ENCODE results near the gene GRIP2.

GRIP2 gene

DNA sequence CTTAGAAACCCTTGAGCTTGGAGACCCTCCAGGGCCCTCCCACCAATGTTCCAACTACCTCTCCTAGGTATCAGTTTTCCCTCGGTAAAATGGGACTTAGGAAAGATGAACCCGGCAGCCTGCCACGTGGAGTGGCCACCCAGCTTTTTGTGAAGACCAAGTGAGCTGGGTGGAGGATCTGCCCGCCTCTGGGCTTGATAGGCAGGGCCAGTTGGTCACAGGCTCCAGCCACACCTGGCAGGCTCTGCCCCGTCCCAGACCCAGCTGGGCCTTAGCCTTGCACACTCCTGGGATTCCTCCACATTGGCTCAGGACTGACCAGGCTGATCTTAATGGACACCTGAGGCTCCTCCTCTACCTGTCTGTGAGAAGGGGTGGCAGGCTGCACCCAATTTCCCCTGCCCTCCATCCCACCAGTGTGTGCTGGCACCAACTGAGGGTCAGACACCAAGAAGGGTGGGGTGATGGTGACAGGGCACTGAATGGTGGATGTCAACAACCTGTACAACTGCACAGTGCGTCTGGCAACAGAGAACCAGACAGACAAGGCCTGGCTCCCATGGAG is 761 bp upstream of the GRIP2 start:
- no peak for DNase-seq (ENCODE audit: low spot score)

DNA sequence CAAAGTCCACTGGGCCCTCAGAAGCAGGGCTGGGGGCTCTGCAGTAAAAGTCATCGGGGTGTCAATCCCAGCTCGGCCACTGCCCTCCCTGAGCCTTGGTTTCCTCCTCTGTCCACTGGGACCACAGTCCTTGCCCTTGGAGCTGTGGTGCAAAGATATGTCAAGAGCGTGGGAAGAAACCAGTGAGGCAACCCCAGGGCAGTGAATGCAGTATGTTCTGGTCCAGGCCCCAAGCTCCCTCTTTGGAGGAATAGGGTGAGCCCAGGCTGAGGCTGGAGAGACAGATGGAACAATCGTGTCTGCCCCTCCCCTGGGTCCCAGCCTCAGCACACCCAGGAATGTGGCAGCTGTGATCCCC is 779 bp downstream of the GRIP2 start:
- DNase-seq (ENCODE audit: low spot score) = no peak

DNA sequence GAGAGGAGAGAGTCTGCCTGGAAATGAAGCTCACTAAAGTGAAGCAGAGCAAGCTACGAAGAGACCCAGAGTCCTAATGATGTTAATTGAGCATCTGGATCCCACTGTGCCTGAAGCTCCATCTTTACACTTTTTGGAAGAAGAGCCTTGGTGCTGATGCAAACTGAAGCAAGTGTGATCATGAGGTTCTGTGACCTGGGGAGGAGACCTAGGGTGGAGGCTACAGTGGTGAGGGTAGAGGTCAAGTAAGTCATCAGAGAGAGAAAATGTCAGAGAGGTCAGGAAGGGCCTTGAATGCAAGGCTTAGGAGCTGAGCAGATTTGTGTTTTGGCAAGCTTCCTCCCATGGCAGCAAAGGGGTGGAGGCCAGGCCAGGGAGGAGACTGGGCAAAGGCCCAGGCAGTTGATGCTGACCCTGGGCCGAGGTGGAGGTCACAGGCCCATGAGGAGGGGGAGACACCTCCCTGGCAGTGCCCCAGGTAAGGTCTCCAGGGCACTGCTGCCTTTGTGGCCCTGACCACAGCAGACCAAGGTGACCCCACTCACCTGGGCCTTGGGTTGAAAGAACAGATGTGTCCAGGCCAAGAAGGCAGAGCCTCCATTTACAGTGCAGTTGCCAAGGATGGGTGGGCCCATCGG is 1.6 kb downstream of the GRIP2 start:
- DNase-seq (ENCODE audit: low spot score) = no peak

GRCh38 chr3:14537590-14538450 is 2.3 kb downstream of the GRIP2 start:
- peak; percentile 35 for DNase-seq (ENCODE audit: low spot score)

DNA sequence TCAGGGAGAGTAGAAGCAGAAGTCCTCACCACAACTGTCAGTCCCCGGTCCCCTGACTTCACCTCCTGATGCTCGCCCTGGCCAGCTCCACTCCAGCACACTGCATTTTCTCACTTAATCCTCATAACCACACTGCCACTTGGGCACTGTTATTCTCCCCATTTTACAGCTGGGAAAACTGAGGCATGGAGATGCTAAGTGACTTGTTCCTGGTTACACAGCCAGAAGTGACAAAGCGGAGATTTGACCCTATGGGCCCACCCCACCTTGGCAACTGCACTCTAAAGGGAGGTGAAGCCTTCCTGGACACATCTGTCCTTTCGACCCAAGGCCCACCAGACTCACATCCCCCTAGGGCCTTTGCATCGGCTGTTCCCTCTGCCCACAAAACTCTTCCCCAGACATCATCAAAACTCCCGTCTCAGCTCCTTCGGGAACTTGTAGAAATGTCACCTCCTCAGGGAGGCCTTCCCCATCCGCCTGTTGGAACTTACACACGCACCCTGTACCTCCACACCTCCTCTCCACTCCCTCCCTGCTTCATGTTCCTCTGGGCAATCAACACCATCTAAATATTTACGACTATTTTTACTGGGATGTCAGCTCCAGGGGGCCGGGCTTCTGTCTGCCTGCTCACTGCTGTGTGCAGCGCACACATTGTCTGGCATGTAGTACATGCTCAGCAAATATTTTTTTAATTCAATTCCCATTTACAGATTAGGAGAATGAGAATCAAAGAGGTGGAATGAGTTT is 3.1 kb downstream of the GRIP2 start:
- no peak for DNase-seq (ENCODE audit: low spot score)

DNA sequence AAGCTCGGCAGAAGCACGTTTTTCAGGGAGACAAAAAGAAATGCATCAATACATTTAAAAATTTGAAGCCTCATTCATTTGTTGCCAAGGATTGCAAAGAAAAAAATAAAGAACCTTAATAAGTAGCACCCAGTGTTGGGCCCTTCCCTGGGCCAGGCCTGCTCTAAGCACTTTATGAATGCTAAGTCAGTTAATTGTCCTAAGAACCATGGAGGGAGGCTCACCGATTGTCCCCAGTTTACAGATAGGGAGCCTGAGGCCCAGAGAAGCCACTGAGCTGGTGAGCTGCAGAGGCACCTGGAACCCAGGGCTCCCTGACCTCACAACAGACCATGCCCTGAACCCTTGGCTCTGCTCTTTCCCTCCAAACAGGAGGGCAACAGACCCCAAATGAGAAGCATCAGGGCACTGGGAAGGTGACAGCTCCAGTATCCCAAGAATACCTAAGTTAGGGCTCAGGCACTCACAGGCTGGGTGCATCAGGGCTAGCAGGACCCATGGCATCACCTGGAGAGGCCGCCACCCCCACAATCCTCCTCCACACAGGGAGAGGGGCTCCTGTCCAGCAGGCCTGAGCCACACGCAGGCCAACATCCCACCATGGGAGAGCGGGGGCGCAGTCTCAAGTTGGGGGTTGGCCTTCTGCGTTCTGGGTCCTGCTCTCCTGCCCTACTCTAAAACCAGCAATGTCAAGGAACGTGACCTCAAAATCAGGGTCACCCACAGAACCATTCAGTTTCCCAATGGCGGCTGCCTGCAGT is 3.9 kb downstream of the GRIP2 start:
- no peak for DNase-seq (ENCODE audit: low spot score)

GRCh38 chr3:14535616-14536015 is 4.5 kb downstream of the GRIP2 start:
- DNase-seq (ENCODE audit: low spot score) = no peak

- no peak for DNase-seq (ENCODE audit: low spot score)
These were observed 5.5 kb downstream of the GRIP2 start for GRCh38 chr3:14534516-14535191.

DNA sequence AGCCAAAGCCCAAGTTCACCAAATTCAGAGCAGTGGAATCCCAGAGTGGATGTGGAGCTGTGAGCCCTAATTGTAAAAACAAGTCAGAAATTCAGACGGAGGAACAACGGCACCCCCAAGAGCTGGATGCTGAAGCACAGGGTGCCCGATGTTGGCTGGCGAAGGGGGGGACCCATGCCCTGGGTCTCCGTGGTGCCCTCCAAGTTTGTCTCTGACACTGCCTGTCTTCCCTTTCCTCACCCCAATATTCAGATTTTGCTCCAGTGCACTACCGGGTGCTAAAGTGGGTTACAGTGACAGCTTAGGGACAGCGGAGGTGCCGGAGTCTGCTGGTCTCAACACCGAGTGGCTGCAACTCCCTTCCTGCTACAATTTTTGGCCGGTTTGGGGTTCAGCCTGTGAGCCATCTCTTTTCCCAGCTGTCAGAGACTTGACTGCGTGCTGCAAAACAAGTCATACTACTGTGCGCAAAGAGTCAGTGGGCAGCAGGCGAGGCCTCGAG is 6.6 kb downstream of the GRIP2 start:
- DNase-seq (ENCODE audit: low spot score) = no peak

GRCh38 chr3:14532691-14533456 is 7.3 kb downstream of the GRIP2 start:
- DNase-seq (ENCODE audit: low spot score) = no peak

DNA sequence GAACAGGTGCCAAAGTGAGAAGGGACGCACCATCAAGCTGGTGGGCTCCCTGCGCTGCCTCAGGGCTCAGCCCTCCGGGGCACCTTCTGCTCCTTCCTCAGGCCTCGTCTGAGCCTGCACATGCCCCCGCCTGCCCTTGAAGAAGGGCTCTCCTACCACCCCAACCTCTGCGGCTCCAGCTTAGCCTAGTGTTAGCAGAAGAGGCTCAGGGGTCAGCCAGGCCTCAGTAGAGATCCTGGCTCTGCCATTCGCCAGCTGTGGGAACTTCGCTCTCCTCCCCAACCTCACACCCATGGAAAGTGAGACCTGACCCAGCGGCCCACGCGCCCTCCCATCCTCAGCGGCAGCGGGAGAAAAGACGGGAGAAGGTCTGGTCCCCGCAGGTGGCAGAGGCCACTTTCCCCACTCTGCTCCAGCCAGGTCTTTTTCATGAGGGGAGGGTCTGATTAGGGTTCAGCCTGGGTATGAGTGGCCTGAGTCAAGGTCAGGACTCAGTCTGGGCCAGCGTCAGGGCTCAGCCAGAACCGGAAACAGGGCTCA is 8.2 kb downstream of the GRIP2 start:
- no peak for DNase-seq (ENCODE audit: low spot score)

- DNase-seq (ENCODE audit: low spot score) = no peak
These were observed 12.1 kb downstream of the GRIP2 start for GRCh38 chr3:14528081-14528480.

DNA sequence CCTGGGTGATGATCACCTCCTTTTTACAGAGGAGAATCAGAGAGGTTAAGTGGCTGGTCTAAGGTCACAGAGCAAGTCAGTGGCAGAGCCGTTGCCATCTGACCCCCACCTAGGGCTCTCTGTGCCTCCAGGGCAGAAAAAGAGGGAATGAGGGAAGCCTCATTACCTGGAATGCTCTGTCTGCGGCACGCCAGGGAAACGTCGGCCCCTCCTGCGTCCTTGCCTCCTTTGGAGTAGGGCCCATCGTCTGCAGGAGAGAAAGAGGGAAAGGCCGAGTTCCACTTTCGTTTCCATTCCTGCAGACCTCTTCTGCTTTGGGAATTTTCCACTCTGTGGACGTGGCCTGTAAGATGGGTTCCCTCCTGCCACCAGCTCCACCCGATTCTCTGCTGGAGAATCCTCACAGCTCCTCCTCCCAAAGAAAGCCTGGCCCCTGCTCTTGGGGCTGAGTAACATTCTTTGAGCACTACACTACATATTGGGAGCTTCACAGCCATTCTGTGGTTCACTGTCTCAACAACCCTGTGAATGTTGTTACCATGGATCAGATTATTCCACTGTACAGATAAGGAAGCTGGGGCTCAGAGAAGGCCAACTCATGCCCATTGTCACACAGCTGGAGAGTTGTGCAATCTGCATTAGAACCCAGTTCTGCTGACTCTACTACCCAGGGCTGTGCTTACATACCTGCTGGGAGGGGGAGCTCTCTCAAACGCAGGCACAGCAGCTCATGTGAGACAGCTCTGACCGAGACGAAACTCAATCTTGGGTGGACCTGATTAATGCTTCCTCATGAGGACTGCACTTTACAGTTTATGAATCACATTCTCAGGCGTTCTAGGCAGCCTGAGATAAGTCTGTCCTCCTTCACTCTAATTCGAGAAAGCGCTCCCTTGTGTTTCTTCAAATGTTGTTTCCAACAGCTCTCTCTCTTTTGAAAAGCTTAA is 14.2 kb downstream of the GRIP2 start:
- no peak for DNase-seq (ENCODE audit: low spot score)

- no peak for DNase-seq (ENCODE audit: low spot score)
These were observed 15.1 kb downstream of the GRIP2 start for GRCh38 chr3:14524920-14525660.

DNA sequence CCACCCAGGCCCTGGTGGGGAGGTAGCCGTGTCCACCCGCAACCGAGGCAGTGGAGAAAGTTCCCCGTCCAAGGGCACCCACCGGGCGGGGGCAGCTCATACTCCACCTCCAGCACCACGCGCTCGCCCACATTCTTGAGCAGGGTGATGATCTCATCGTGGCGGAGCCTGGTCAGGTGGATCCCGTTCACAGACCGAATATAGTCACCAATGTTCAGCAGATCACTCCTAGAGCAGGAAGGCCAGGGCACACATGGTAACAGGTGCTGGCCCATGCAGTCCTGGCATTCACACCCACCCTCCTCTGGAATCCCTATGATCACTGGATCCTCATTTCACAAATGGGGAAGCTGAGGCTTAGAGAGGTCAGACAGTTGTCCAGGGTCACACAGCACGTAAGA is 15.8 kb downstream of the GRIP2 start:
- no peak for DNase-seq (ENCODE audit: low spot score)

- DNase-seq (ENCODE audit: low spot score) = no peak
These were observed 16.4 kb downstream of the GRIP2 start for GRCh38 chr3:14523792-14524191.

GRCh38 chr3:14522768-14523167 is 17.4 kb downstream of the GRIP2 start:
- DNase-seq (ENCODE audit: low spot score) = no peak

Measured in SK-N-DZ (cell line).